Erythroblast (primary cell): ENCODE data around the gene RUNDC1.

Experiments
- GATA1 ChIP-seq: IDR thresholded peaks from 2 replicates; pipeline ENCODE4 v1.6.1; 2011; ENCODE audit warnings: low read depth, mild to moderate bottlenecking, control low read depth, low read length, moderate library complexity
- POLR2A ChIP-seq: IDR thresholded peaks from 2 replicates; pipeline ENCODE4 v1.6.1; 2011; ENCODE audit warnings: mild to moderate bottlenecking, low read length

DNA sequence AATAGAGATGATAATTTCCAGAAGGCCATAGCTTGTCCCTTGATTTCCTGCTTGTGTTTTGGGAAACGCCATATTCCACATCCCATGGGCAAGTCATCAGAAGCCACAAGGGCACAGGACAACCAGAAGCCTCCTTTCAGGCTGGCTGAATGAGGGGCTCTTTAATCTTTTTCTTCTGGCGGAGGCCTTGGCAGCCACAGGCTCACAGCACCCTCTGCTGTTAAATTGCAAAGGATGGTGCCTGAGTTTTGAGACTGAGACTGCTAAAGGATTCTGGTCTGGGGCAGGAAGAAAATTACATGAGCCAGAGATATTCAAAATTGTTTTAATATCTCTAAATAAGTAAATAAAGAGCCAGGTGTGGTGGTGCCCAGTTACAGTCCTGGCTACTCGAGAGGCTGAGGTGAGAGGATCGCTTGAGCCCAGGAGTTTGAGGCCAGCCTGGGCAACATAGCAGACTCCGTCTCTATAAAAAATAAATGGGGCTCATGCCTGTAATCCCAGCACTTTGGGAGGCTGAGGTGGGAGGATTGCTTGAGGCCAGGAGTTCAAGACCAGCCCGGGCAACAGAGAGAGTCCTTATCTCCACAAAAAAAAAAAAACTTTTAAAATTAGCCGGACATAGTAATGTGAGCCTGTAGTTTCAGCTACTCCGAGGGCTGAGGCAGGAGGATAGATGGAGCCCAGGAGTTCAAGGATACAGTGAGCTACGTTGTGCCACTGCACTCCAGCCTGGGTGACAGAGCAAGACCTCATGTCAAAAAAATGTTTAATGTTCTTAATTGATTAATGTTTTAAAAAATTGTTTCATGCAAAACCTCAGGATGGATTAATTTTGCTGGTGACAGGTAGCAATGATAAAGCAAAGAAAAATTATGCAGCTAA, 42.4 kb upstream of the RUNDC1 start:
- no peak for TF ChIP-seq POLR2A
- no peak for TF ChIP-seq GATA1
